Endothelial cell of umbilical vein (primary cell): Measurements from ENCODE around the gene NRP2. TPM values are rescaled to one million over a fixed set of nuclear protein-coding genes. Genes with fewer than 3 reads are reported as not detected.

ENCODE experiments used
- BruUV-seq: library from RNA; stranded (reverse); fragments of 400-500 nt; replicated peaks from 2 replicates; lab custom pipeline; 2021; lab: Mats Ljungman, UMichigan
- CTCF ChIA-PET: fragments of 300-600, 350-600 bp; sonication (Branson Sonifier 250); formaldehyde crosslinking; loops from one replicate; lab custom pipeline; 2021; ENCODE audit warnings: antibody characterized with exemption, inconsistent platforms; lab: Charles Lee
- POLR2A ChIA-PET: fragments of 300-600, 350-600 bp; sonication (Branson Sonifier 250); formaldehyde crosslinking; loops from one replicate; lab custom pipeline; 2021; ENCODE audit warnings: antibody characterized with exemption, inconsistent platforms; lab: Charles Lee
- DNase-seq: peaks from one replicate; pipeline ENCODE4 v3.0.0-alpha.2; 2011; ENCODE audit warnings: low read depth, low spot score
- FAIRE-seq: peaks from 2 replicates; lab custom pipeline; 2011; peaks lifted over from hg19 to GRCh38; lab: Jason Lieb, UNC
- H2AFZ ChIP-seq: 2 replicates; pipeline ENCODE4 v1.6.0; 2012; ENCODE audit warnings: low read depth, low read length, control low read depth, inconsistent platforms
- H3K27ac ChIP-seq: 2 replicates; pipeline ENCODE4 v1.5.1; 2011; ENCODE audit warnings: low read depth, mild to moderate bottlenecking, control low read depth, low read length, moderate library complexity; ENCODE audit not compliant: insufficient read depth
- H3K27me3 ChIP-seq, 2 experiments: 2 replicates each; pipeline versions ENCODE4 v1.6.0 to v1.6.1; 2011; ENCODE audit warnings: low read length in 2 of 2, mixed read lengths in 1 of 2; ENCODE audit not compliant: control insufficient read depth in 2 of 2, insufficient read depth in 2 of 2
- H3K36me3 ChIP-seq, 2 experiments: 2 replicates in 1 of 2; 3 replicates in 1 of 2; pipeline ENCODE4 v1.5.1; 2011; ENCODE audit warnings: low read length in 2 of 2, mild to moderate bottlenecking in 1 of 2, moderate library complexity in 1 of 2; ENCODE audit not compliant: control insufficient read depth in 2 of 2, insufficient read depth in 2 of 2; ENCODE audit errors: extremely low read depth in 1 of 2
- H3K4me1 ChIP-seq: 3 replicates; pipeline ENCODE4 v1.5.1; 2011; ENCODE audit warnings: mild to moderate bottlenecking, low read length; ENCODE audit not compliant: control insufficient read depth, insufficient read depth; ENCODE audit errors: extremely low read depth
- H3K4me2 ChIP-seq: 2 replicates; pipeline ENCODE4 v1.6.1; 2011; ENCODE audit warnings: low read length, control low read depth, mixed read lengths; ENCODE audit not compliant: insufficient read depth
- H3K4me3 ChIP-seq, 3 experiments: fragments of 200-600 bp in 1 of 3; sonication (generic), shearing (Covaris generic) in 1 of 3; replicated peaks in 1 of 3; 2 replicates each; pipeline ENCODE4 v1.5.1; 2011 to 2016; ENCODE audit warnings: control low read depth in 3 of 3, low read length in 3 of 3, mild to moderate bottlenecking in 2 of 3, inconsistent platforms in 1 of 3, low read depth in 1 of 3, moderate library complexity in 1 of 3; ENCODE audit not compliant: insufficient read depth in 1 of 3
- H3K79me2 ChIP-seq: 2 replicates; pipeline ENCODE4 v1.6.0; 2012; ENCODE audit warnings: low read length, inconsistent platforms; ENCODE audit not compliant: control insufficient read depth, insufficient read depth
- H3K9ac ChIP-seq: replicated peaks from 2 replicates; pipeline ENCODE3; 2011; ENCODE audit warnings: low read length, control low read depth; ENCODE audit not compliant: insufficient read depth; ENCODE audit errors: extremely low read depth
- H3K9me1 ChIP-seq: replicated peaks from 3 replicates; pipeline ENCODE4 v1.6.0; 2011; ENCODE audit warnings: mild to moderate bottlenecking, low read length; ENCODE audit not compliant: control insufficient read depth, insufficient read depth; ENCODE audit errors: extremely low read depth
- H3K9me3 ChIP-seq: replicated peaks from 2 replicates; pipeline ENCODE4 v1.5.1; 2012; ENCODE audit warnings: low read length, inconsistent platforms; ENCODE audit not compliant: control insufficient read depth, insufficient read depth
- H4K20me1 ChIP-seq: replicated peaks from 2 replicates; pipeline ENCODE3; 2011; ENCODE audit warnings: mild to moderate bottlenecking, low read length; ENCODE audit not compliant: control insufficient read depth, insufficient read depth; ENCODE audit errors: extremely low read depth
- EZH2 ChIP-seq: IDR thresholded peaks from 2 replicates; pipeline ENCODE4 v1.6.1; 2012; ENCODE audit warnings: borderline replicate concordance, low read depth, mild to moderate bottlenecking, moderate library complexity, low read length, inconsistent platforms; ENCODE audit not compliant: severe bottlenecking
- FOS ChIP-seq: IDR thresholded peaks from 2 replicates; pipeline ENCODE4 v1.6.1; 2011; ENCODE audit warnings: mild to moderate bottlenecking, low read length, moderate library complexity, borderline replicate concordance; ENCODE audit not compliant: insufficient read depth
- GATA2 ChIP-seq: IDR thresholded peaks from 2 replicates; pipeline ENCODE4 v1.7.0; 2011; ENCODE audit warnings: low read depth, mild to moderate bottlenecking, moderate library complexity, mixed read lengths, low read length; ENCODE audit not compliant: insufficient read length, insufficient read depth
- JUN ChIP-seq: IDR thresholded peaks from 2 replicates; pipeline ENCODE4 v1.6.1; 2011; ENCODE audit warnings: borderline replicate concordance, low read depth; ENCODE audit not compliant: insufficient read length, insufficient read depth
- MYC ChIP-seq: IDR thresholded peaks from one replicate; pipeline ENCODE4 v1.6.1; 2011; ENCODE audit warnings: mild to moderate bottlenecking, low read depth, low read length
- POLR2A ChIP-seq: IDR thresholded peaks from 2 replicates; pipeline ENCODE4 v1.6.1; 2012; ENCODE audit warnings: low read depth, mild to moderate bottlenecking, control low read depth, low read length
- POLR2AphosphoS5 ChIP-seq: IDR thresholded peaks from 2 replicates; pipeline ENCODE4 v1.6.1; 2012; ENCODE audit warnings: low read depth, mild to moderate bottlenecking, control low read depth, low read length, moderate library complexity; ENCODE audit not compliant: insufficient read depth
- dilution Hi-C: fragments of 300-500 bp; cut with MboI; formaldehyde crosslinking; loops from one replicate; pipeline ENCODE4 v1.15.0; 2019; ENCODE audit warnings: low sequenced_read_pairs; ENCODE audit not compliant: extremely low pct_ligation_motif_present
- intact Hi-C: fragments of 100-400 bp; cut with micrococcal nuclease; formaldehyde crosslinking; loops from one replicate; pipeline ENCODE4 v1.10.0; 2022
- polyA plus RNA-seq, 4 experiments: library from polyadenylated mRNA; depleted of rRNA in 3 of 4; stranded (reverse) in 3 of 4; unstranded in 1 of 4; fragments of >200 nt; gene quantifications; 2 replicates each; pipeline versions ENCODE4 v1.2.1 to v1.2.3, GENCODE V29; 2011 to 2012; ENCODE audit warnings: missing spikeins in 1 of 4
- total RNA-seq: library from RNA; stranded (reverse); gene quantifications from 2 replicates; pipeline ENCODE4 v1.2.3, GENCODE V29; 2021
- TF ChIP-seq, protein P1 (sequence below): IDR thresholded peaks from 2 replicates; pipeline ENCODE4 v1.6.1; 2011; ENCODE audit not compliant: insufficient read depth, insufficient read length
- TF ChIP-seq, protein P2 (sequence below), 2 donors: IDR thresholded peaks; 1 replicate in 1 of 2; 2 replicates in 1 of 2; pipeline ENCODE4 v1.5.1; 2011; ENCODE audit warnings: low read length in 2 of 2, mild to moderate bottlenecking in 2 of 2, moderate library complexity in 2 of 2, control low read depth in 1 of 2, inconsistent platforms in 1 of 2, low read depth in 1 of 2; ENCODE audit not compliant: insufficient read depth in 1 of 2; ENCODE audit errors: extremely low read depth in 1 of 2

Gene NRP2
- total and polyA plus RNA-seq, 2 donors (not counting 3 experiments of a cell fraction or from before 2014, with no cell fraction given), result 160 to 240 TPM

DNA sequence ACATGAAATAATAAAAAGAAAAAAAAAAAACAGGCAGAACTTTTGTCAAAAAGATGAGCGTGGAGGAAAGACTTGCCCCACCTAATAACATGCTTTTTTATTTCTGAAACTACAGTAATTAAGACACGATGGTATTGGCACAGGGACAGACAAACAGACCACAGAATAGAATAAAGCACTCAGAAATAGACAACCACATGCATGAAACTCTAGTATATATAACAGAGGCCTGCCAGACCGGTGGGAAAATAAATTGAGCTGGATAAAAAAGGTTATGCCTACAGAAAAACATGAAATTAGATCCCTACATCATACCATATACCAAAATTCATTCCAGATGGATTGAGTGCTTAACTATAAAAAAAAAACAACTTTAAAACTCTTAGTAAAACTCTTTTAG, 163.1 kb downstream of the NRP2 start:
- no TSS peak for BruUV-seq
- DNase-seq, result no peak
- Histone ChIP-seq H3K4me2 (no peak overlapping the region), H3K4me3 (no peak overlapping the region), H3K27ac (no peak overlapping the region), H2AFZ (no peak overlapping the region), H3K4me1 (no peaks in the 10 kb centered on the region), H3K27me3 (peaks cover 1 to 3% of the 10 kb centered on the region in 2 experiments), H4K20me1 (no peaks in the 10 kb centered on the region), H3K9ac (no peak overlapping the region), H3K79me2 (no peaks in the 10 kb centered on the region), H3K36me3 (no peaks in the 10 kb centered on the region), H3K9me3 (no peaks in the 10 kb centered on the region), H3K9me1 (no peaks in the 10 kb centered on the region)
- CTCF ChIA-PET, result interaction anchor here (0.6 to 1.9 kb wide), 5 partner anchors 13 to 1940 kb away, joined by 3 to 5 read pairs (median 3); no protein-coding TSS in a partner anchor
- POLR2A ChIA-PET, result no interaction called here
- dilution Hi-C loops, result no loop called here
- TF ChIP-seq EZH2 (no peak), MYC (no peak), POLR2A (no peak), GATA2 (no peak), POLR2AphosphoS5 (no peak), JUN (no peak), FOS (no peak)
- TF ChIP-seq, protein P1, sequence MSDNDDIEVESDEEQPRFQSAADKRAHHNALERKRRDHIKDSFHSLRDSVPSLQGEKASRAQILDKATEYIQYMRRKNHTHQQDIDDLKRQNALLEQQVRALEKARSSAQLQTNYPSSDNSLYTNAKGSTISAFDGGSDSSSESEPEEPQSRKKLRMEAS, result no peak
- TF ChIP-seq, protein P2, sequence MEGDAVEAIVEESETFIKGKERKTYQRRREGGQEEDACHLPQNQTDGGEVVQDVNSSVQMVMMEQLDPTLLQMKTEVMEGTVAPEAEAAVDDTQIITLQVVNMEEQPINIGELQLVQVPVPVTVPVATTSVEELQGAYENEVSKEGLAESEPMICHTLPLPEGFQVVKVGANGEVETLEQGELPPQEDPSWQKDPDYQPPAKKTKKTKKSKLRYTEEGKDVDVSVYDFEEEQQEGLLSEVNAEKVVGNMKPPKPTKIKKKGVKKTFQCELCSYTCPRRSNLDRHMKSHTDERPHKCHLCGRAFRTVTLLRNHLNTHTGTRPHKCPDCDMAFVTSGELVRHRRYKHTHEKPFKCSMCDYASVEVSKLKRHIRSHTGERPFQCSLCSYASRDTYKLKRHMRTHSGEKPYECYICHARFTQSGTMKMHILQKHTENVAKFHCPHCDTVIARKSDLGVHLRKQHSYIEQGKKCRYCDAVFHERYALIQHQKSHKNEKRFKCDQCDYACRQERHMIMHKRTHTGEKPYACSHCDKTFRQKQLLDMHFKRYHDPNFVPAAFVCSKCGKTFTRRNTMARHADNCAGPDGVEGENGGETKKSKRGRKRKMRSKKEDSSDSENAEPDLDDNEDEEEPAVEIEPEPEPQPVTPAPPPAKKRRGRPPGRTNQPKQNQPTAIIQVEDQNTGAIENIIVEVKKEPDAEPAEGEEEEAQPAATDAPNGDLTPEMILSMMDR (IDR thresholded peaks at IDR 0.05; ENCODE audit: extremely low read depth in 1 of 2, insufficient read depth in 1 of 2, low read depth in 1 of 2, low read length in 2 of 2), result no peak
- intact Hi-C loops, result no loop called here
- FAIRE-seq, result no peak
